ENCODE results near the gene SORBS1. TPM values are rescaled to one million over a fixed set of nuclear protein-coding genes. Genes with fewer than 3 reads are reported as not detected.

Gene SORBS1
- total RNA-seq, 2 experiments from 2014 or later, result 0.57 to 3.1 TPM

DNA sequence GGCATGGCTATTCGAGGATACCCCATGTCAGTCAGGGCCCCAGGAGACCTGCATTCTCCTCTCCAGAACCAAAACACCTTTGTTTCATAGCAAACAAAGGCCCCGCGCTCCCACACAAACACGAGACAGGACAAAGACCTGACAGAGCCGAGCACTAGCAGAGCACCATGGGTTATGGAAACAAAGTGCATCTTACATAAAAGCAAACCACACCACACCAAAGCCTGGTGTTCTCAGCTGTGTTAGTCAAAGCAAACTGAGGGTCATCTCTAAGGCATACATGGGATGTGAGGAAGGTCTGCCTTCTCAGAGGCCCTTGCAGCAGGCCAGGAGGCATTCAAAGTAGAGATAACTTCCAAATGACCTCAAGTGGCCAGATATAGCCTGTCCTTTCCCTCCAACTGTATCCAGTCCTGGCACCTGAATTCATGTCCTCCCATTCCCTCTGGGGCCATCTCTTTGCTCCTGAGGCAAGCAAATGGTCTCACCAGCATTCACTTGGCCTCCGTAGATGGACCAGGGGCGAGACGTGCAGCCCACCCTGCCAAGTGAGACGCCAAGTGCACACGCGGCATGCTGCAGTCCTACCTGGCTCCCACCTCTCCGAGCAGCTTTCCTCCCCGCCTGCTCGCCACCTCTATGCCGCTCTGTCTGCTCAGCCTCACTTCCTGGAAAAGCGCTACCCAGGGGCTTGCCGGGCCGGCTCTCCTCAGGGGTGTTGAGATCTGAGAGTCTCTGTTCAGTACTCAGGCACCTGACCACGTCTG is 225.1 kb downstream of the SORBS1 start:
- Histone ChIP-seq H3K4me1 (ENCODE audit: insufficient read depth, low read length, poor library complexity, severe bottlenecking) (no peaks in the 10 kb centered on the region), H4K20me1 (ENCODE audit: insufficient read depth, low read length) (no peaks in the 10 kb centered on the region), H3K27ac (ENCODE audit: low read depth, low read length, poor library complexity, severe bottlenecking) (no peak overlapping the region), H3K9me2 (ENCODE audit: insufficient read depth, low read length) (no peaks in the 10 kb centered on the region), H3K36me3 (ENCODE audit: insufficient read depth, low read length) (no peaks in the 10 kb centered on the region), H2AFZ (ENCODE audit: low read length) (no peak overlapping the region), H3K9me3 (ENCODE audit: low read length) (no peaks in the 10 kb centered on the region), H3K4me2 (ENCODE audit: low read length) (no peak overlapping the region), H3K4me3 (ENCODE audit: low read depth, low read length, poor library complexity, severe bottlenecking) (no peak overlapping the region), H3K79me2 (ENCODE audit: insufficient read depth, low read depth, low read length) (no peaks in the 10 kb centered on the region)
- no TSS peak for BruUV-seq (replicated peaks)
- CTCF ChIA-PET (ENCODE audit: unreplicated experiment), result no interaction called here
- POLR2A ChIA-PET, result no interaction called here
- intact Hi-C loops (cut with micrococcal nuclease; ENCODE audit: unreplicated experiment), result no loop called here
- TF ChIP-seq EZH2phosphoT487 (IDR thresholded peaks at IDR 0.05; ENCODE audit: borderline replicate concordance, low read depth, low read length), result no peak
- TF ChIP-seq, protein P1, sequence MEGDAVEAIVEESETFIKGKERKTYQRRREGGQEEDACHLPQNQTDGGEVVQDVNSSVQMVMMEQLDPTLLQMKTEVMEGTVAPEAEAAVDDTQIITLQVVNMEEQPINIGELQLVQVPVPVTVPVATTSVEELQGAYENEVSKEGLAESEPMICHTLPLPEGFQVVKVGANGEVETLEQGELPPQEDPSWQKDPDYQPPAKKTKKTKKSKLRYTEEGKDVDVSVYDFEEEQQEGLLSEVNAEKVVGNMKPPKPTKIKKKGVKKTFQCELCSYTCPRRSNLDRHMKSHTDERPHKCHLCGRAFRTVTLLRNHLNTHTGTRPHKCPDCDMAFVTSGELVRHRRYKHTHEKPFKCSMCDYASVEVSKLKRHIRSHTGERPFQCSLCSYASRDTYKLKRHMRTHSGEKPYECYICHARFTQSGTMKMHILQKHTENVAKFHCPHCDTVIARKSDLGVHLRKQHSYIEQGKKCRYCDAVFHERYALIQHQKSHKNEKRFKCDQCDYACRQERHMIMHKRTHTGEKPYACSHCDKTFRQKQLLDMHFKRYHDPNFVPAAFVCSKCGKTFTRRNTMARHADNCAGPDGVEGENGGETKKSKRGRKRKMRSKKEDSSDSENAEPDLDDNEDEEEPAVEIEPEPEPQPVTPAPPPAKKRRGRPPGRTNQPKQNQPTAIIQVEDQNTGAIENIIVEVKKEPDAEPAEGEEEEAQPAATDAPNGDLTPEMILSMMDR (conservative IDR thresholded peaks at IDR 0.05; ENCODE audit: low read length), result no peak
- no peak for DNase-seq (ENCODE audit: low spot score)

DNA sequence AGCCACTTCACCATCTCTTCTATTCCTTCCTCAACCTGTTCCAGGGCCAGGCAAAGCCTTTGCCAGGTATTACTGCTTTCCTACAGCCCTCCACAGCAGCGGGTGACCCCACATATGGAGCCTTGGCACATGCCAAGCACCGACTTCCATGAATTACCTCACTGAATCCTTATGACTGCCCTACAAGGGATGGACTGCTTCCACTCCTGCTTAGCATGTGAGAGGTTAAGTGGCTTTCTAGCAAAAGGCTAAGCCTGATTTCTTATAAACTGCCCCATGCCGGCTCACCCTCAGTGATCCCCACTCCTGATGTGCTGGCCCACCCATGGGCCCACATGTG is 226.4 kb downstream of the SORBS1 start:
- CTCF ChIA-PET (ENCODE audit: unreplicated experiment), result no interaction called here
- intact Hi-C loops (cut with micrococcal nuclease; ENCODE audit: unreplicated experiment), result no loop called here

More for the DNA sequence above, 226.4 kb downstream of the SORBS1 start:
- no peak overlapping the region for H3K4me2 ChIP-seq (ENCODE audit: low read length)
- no peaks in the 10 kb centered on the region for H4K20me1 ChIP-seq (ENCODE audit: insufficient read depth, low read length)
- no peaks in the 10 kb centered on the region for H3K79me2 ChIP-seq (ENCODE audit: insufficient read depth, low read depth, low read length)
- no peak for DNase-seq (ENCODE audit: low spot score)
- TF ChIP-seq EZH2phosphoT487 (IDR thresholded peaks at IDR 0.05; ENCODE audit: borderline replicate concordance, low read depth, low read length), result no peak
- TF ChIP-seq, protein P1 (conservative IDR thresholded peaks at IDR 0.05; ENCODE audit: low read length), result no peak
- no peak overlapping the region for H3K4me3 ChIP-seq (ENCODE audit: low read depth, low read length, poor library complexity, severe bottlenecking)
- POLR2A ChIA-PET, result no interaction called here
- H2AFZ ChIP-seq (ENCODE audit: low read length), result no peak overlapping the region
- H3K9me3 ChIP-seq (ENCODE audit: low read length), result no peaks in the 10 kb centered on the region
- no peaks in the 10 kb centered on the region for H3K4me1 ChIP-seq (ENCODE audit: insufficient read depth, low read length, poor library complexity, severe bottlenecking)
- H3K27ac ChIP-seq (ENCODE audit: low read depth, low read length, poor library complexity, severe bottlenecking), result no peak overlapping the region
- H3K9me2 ChIP-seq (ENCODE audit: insufficient read depth, low read length), result no peaks in the 10 kb centered on the region
- no peaks in the 10 kb centered on the region for H3K36me3 ChIP-seq (ENCODE audit: insufficient read depth, low read length)
- no TSS peak for BruUV-seq (replicated peaks)
